WERI-Rb-1 (cell line): ENCODE measurements around the gene ALDH5A1.
"Not testable (repeated sequence)": the region's sequence is repeated elsewhere in the genome, so short reads cannot be mapped to it uniquely, and the experiment has no call there.

Experiments used
- DNase-seq: peaks from one replicate; pipeline ENCODE4 v3.0.0-alpha.2; 2020
- H3K27ac ChIP-seq: fragments of 250-450 bp; sonication (Bioruptor Pico); 2 replicates; pipeline ENCODE4 v1.5.1; 2020; ENCODE audit warnings: mild to moderate bottlenecking, moderate library complexity
- H3K27me3 ChIP-seq: fragments of 250-450 bp; sonication (Bioruptor Pico); 2 replicates; pipeline ENCODE4 v1.5.1; 2021; ENCODE audit warnings: mild to moderate bottlenecking, low read depth, moderate library complexity; ENCODE audit not compliant: insufficient read depth, severe bottlenecking
- H3K36me3 ChIP-seq: fragments of 250-450 bp; sonication (Bioruptor Pico); 2 replicates; pipeline ENCODE4 v1.5.1; 2020; ENCODE audit warnings: mild to moderate bottlenecking, moderate library complexity
- H3K4me3 ChIP-seq: 2 replicates; pipeline ENCODE4 v1.5.1; 2011; ENCODE audit warnings: low read depth, mild to moderate bottlenecking, control low read depth, low read length
- H3K9me3 ChIP-seq: fragments of 250-450 bp; sonication (Bioruptor Pico); 2 replicates; pipeline ENCODE4 v1.5.1; 2021; ENCODE audit warnings: mild to moderate bottlenecking, moderate library complexity; ENCODE audit not compliant: severe bottlenecking
- CTCF ChIP-seq: IDR thresholded peaks from 2 replicates; pipeline ENCODE4 v1.5.1; 2011; ENCODE audit warnings: low read depth, mild to moderate bottlenecking, control low read depth, inconsistent platforms, low read length

Gene ALDH5A1

GRCh38 chr6:24506814-24507520 lies 12.2 kb downstream of the ALDH5A1 start:
- Histone ChIP-seq H3K36me3 (no peaks in the 10 kb centered on the region; the same call in none of the 2 replicates), H3K27me3 (no peaks in the 10 kb centered on the region), H3K4me3 (no peak overlapping the region), H3K27ac (no peak overlapping the region), H3K9me3 (no peaks in the 10 kb centered on the region)
- no peak for DNase-seq
- TF ChIP-seq CTCF, result no peak

DNA sequence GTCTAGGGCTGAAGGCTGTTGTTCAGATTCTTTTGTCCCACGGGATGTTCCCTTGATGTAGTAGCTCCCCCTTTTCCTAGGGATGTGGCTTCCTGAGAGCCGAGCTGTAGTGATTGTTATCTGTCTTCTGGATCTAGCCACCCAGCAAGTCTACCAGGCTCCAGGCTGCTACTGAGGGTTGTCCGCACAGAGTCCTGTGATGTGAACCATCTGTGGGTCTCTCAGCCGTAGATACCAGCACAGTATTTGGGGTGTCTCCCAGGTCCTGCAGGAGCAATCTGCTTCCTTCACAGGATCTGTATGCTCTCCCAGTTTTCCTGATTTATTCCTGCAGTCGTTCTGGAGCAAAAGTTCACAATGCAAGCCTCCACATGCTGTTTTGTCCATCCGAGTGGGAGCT lies 17.2 kb downstream of the ALDH5A1 start:
- not testable (repeated sequence) for H3K4me3 ChIP-seq, DNase-seq, H3K27ac ChIP-seq, H3K27me3 ChIP-seq, H3K9me3 ChIP-seq
- peaks cover 14% of the 10 kb centered on the region for H3K36me3 ChIP-seq

- Histone ChIP-seq H3K9me3 (no peaks in the 10 kb centered on the region), H3K4me3 (no peak overlapping the region), H3K27me3 (no peaks in the 10 kb centered on the region), H3K27ac (no peak overlapping the region), H3K36me3 (peaks cover 14% of the 10 kb centered on the region)
- TF ChIP-seq CTCF, result no peak
- no peak for DNase-seq
These were observed 18.8 kb downstream of the ALDH5A1 start for GRCh38 chr6:24513602-24514001.

- no peak for DNase-seq
- TF ChIP-seq CTCF, result no peak
- no peaks in the 10 kb centered on the region for H3K9me3 ChIP-seq
- H3K27ac ChIP-seq, result no peak overlapping the region
- no peak overlapping the region for H3K4me3 ChIP-seq
- peaks cover 14% of the 10 kb centered on the region for H3K36me3 ChIP-seq
- H3K27me3 ChIP-seq, result no peaks in the 10 kb centered on the region
These were observed 23.1 kb downstream of the ALDH5A1 start for GRCh38 chr6:24517659-24518543.

GRCh38 chr6:24520929-24521546 lies 26.3 kb downstream of the ALDH5A1 start:
- TF ChIP-seq CTCF, result peak; percentile 99
- H3K27ac ChIP-seq, result no peak overlapping the region
- DNase-seq, result peak; percentile 85

More at GRCh38 chr6:24520929-24521546, 26.3 kb downstream of the ALDH5A1 start:
- Histone ChIP-seq H3K36me3 (peaks cover 9% of the 10 kb centered on the region; the same call in 1 of the 2 replicates), H3K27me3 (no peaks in the 10 kb centered on the region), H3K4me3 (no peak overlapping the region), H3K9me3 (no peaks in the 10 kb centered on the region)
